ENCODE data around the gene CIAO2A.

CIAO2A gene

GRCh38 chr15:64051407-64052259 is 42.0 kb downstream of the CIAO2A start:
- no peak for TF ChIP-seq CTCF (IDR thresholded peaks at IDR 0.05; ENCODE audit: extremely low read depth, missing control alignments)
- no peak for DNase-seq (ENCODE audit: low spot score)

GRCh38 chr15:64051093-64051402 is 42.6 kb downstream of the CIAO2A start:
- TF ChIP-seq CTCF (IDR thresholded peaks at IDR 0.05; ENCODE audit: extremely low read depth, missing control alignments): no peak
- no peak for DNase-seq (ENCODE audit: low spot score)

GRCh38 chr15:64050281-64051092 is 43.2 kb downstream of the CIAO2A start:
- no peak for DNase-seq (ENCODE audit: low spot score)
- no peak for TF ChIP-seq CTCF (IDR thresholded peaks at IDR 0.05; ENCODE audit: extremely low read depth, missing control alignments)

- no peak for TF ChIP-seq CTCF (IDR thresholded peaks at IDR 0.05; ENCODE audit: extremely low read depth, missing control alignments)
- DNase-seq (ENCODE audit: low spot score): no peak
Observed at GRCh38 chr15:64048781-64049460, 44.7 kb downstream of the CIAO2A start.

GRCh38 chr15:64046421-64047153 is 47.1 kb downstream of the CIAO2A start, which contains the start of gene DAPK2:
TSS of gene DAPK2 (minus strand) at chr15:64046485. CDS start at chr15:64040261, 6,224 bp downstream.
- peak; percentile 73 for TF ChIP-seq CTCF (IDR thresholded peaks at IDR 0.05; ENCODE audit: extremely low read depth, missing control alignments)
- DNase-seq (ENCODE audit: low spot score): peak; percentile 95

GRCh38 chr15:64045774-64046420 is 47.7 kb downstream of the CIAO2A start:
- TF ChIP-seq CTCF (IDR thresholded peaks at IDR 0.05; ENCODE audit: extremely low read depth, missing control alignments): no peak
- peak; percentile 43 for DNase-seq (ENCODE audit: low spot score)
